ENCODE measurements around the gene MIER2.

The MIER2 gene

DNA sequence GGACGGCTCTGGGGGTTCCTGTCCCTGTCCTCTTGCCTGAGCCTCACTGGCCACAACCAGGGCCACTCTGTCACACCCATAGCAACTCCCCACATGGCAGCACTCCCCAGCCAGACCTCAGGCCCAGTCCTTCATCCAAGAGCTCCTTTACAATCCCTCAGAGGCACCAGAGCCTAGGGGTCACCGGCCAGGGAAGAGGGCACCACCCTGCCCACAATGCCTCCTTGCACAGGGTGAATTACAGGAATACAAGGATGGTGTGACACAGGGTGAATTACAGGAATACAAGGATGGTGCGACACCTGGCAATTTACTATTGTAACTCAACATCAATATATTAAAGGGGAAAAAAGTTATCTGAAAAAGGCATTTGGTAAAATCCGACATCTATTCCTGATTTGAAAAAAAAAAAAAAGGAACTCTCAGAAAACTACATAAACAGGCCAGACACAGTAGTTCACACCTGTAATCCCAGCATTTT, 16.5 kb downstream of the MIER2 start:
- no peak for TF ChIP-seq CTCF (IDR thresholded peaks at IDR 0.05; ENCODE audit: low read length, missing control alignments)

DNA sequence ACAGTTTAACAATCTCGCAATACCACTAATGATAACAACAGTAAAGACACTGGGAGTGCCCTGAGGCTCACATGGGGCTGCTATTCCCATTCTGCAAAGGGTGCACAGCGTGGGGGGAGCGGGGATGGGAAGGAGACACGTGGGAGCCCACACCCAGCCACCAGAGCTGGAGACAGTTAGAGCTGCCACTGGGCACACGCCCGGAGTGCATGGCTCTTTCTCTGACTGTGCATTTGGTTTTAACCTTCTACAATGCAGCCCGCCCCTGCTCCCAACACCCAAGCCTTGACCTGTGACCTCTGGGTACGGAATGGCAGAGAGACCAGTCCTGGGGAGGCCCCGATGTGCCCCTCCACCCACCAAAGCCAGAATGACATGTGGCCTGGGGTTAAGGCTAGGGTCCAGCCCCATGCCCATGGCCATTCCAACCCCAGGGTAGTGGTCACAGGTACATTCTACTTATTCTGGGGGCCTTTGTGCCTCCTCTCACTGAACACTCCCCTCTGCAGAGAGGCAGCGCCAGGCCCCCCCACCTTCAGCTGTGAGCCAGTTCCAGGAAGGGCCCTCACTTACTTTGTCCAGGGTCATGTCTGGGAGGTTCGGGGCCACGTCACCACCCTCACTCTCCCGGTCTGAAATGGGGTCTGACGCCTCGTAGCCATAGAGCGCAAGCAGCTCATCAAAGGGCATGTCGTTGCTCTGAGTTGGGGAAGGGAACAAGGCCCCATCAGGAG, 17.1 kb downstream of the MIER2 start:
- no peak for TF ChIP-seq CTCF (IDR thresholded peaks at IDR 0.05; ENCODE audit: low read length, missing control alignments)
- no peak overlapping the region for H3K4me3 ChIP-seq (replicated peaks; ENCODE audit: low read depth, low read length)
- DNase-seq (ENCODE audit: low read depth) = no peak

More for the DNA sequence above, 16.5 kb downstream of the MIER2 start:
- no peak for DNase-seq (ENCODE audit: low read depth)
- H3K4me3 ChIP-seq (replicated peaks; ENCODE audit: low read depth, low read length) = no peak overlapping the region

- DNase-seq (ENCODE audit: low read depth) = no peak
- no peak overlapping the region for H3K4me3 ChIP-seq (replicated peaks; ENCODE audit: low read depth, low read length)
- TF ChIP-seq CTCF (IDR thresholded peaks at IDR 0.05; ENCODE audit: low read length, missing control alignments) = no peak
Measured at GRCh38 chr19:326871-327270, 17.7 kb downstream of the MIER2 start.

DNA sequence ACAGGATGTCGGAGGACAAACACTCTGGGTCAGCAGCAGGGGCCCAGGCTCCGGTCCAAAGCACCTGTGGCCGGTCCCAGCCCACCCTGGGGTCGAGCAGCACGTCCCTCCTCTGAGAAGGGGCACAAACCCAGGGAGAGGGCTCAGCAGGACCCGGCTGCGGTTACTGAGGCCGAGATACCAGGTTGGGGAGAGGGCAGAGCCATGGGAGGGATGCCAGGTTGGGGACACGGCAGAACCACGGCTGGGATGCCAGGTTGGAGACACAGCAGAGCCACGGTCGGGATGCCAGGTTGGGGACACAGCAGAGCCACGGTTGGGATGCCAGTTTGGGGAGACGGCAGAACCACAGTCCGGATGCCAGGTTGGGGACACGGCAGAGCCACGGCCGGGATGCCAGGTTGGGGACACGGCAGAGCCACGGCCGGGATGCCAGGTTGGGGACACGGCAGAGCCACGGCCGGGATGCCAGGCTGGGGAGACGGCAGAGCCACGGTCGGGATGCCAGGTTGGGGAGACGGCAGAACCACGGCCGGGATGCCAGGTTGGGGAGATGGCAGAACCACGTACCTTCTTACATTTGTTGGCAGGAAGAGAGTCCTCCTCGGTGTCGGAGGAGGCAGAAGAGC, 18.5 kb downstream of the MIER2 start:
- H3K4me3 ChIP-seq (replicated peaks; ENCODE audit: low read depth, low read length) = no peak overlapping the region
- DNase-seq (ENCODE audit: low read depth) = no peak
- no peak for TF ChIP-seq CTCF (IDR thresholded peaks at IDR 0.05; ENCODE audit: low read length, missing control alignments)

GRCh38 chr19:325173-325936, 19.2 kb downstream of the MIER2 start:
- H3K4me3 ChIP-seq (replicated peaks; ENCODE audit: low read depth, low read length) = no peak overlapping the region
- TF ChIP-seq CTCF (IDR thresholded peaks at IDR 0.05; ENCODE audit: low read length, missing control alignments) = no peak

GRCh38 chr19:324716-325115, 19.9 kb downstream of the MIER2 start:
- no peak for TF ChIP-seq CTCF (IDR thresholded peaks at IDR 0.05; ENCODE audit: low read length, missing control alignments)
- DNase-seq (ENCODE audit: low read depth) = no peak

More at GRCh38 chr19:325173-325936, 19.2 kb downstream of the MIER2 start:
- DNase-seq (ENCODE audit: low read depth) = no peak

More at GRCh38 chr19:324716-325115, 19.9 kb downstream of the MIER2 start:
- H3K4me3 ChIP-seq (replicated peaks; ENCODE audit: low read depth, low read length) = no peak overlapping the region

Measured in fibroblast of pulmonary artery (primary cell).